SK-N-SH treated with all-trans-retinoic acid at 6 μM for 48 hours (cell line): ENCODE results near the gene TMEM223.

Experiments
- ATAC-seq: fragments of 200-7000 bp; cut with Tn5 transposase; 3 replicates; pipeline ENCODE4 v1.9.1; 2020; ENCODE audit warnings: mild to moderate bottlenecking, moderate library complexity
- BACH2 ChIP-seq: fragments of 250-450 bp; sonication (Bioruptor Pico); IDR thresholded peaks from 2 replicates; pipeline ENCODE4 v1.9.0; 2021; ENCODE audit warnings: mild to moderate bottlenecking, borderline replicate concordance
- CSDC2 ChIP-seq: fragments of 250-450 bp; sonication (Bioruptor Pico); IDR thresholded peaks from 2 replicates; pipeline ENCODE4 v1.5.0; 2020; ENCODE audit warnings: mild to moderate bottlenecking, moderate library complexity
- ESRRG ChIP-seq: fragments of 250-450 bp; sonication (Bioruptor Pico); IDR thresholded peaks from 2 replicates; pipeline ENCODE4 v1.6.1; 2021; ENCODE audit warnings: mild to moderate bottlenecking
- GLIS3 ChIP-seq: fragments of 250-450 bp; sonication (Bioruptor Pico); IDR thresholded peaks from 2 replicates; pipeline ENCODE4 v1.5.0; 2020; ENCODE audit warnings: mild to moderate bottlenecking, moderate library complexity
- ISL1 ChIP-seq: fragments of 250-450 bp; sonication (Bioruptor Pico); IDR thresholded peaks from 2 replicates; pipeline ENCODE4 v2.1.2; 2022; ENCODE audit warnings: mild to moderate bottlenecking, moderate library complexity
- OSR1 ChIP-seq: fragments of 250-450 bp; sonication (Bioruptor Pico); IDR thresholded peaks from 2 replicates; pipeline ENCODE4 v1.8.0; 2022; ENCODE audit warnings: moderate library complexity, mild to moderate bottlenecking, inconsistent platforms
- PATZ1 ChIP-seq: fragments of 250-450 bp; sonication (Bioruptor Pico); IDR thresholded peaks from 2 replicates; pipeline ENCODE4 v1.8.0; 2020; ENCODE audit warnings: mild to moderate bottlenecking, moderate library complexity, borderline replicate concordance
- TOX ChIP-seq: fragments of 250-450 bp; sonication (Bioruptor Pico); IDR thresholded peaks from 2 replicates; pipeline ENCODE4 v1.8.0; 2021; ENCODE audit warnings: mild to moderate bottlenecking, moderate library complexity, borderline replicate concordance
- TSHZ2 ChIP-seq: fragments of 250-450 bp; sonication (Bioruptor Pico); IDR thresholded peaks from 2 replicates; pipeline ENCODE4 v1.5.0; 2020; ENCODE audit warnings: mild to moderate bottlenecking, moderate library complexity
- ZC3H10 ChIP-seq: fragments of 250-450 bp; sonication (Bioruptor Pico); IDR thresholded peaks from 2 replicates; pipeline ENCODE4 v1.5.1; 2021; ENCODE audit warnings: mild to moderate bottlenecking, moderate library complexity
- ZFP3 ChIP-seq: fragments of 250-450 bp; sonication (Bioruptor Pico); IDR thresholded peaks from 2 replicates; pipeline ENCODE4 v1.5.0; 2020; ENCODE audit warnings: mild to moderate bottlenecking, moderate library complexity
- ZFP30 ChIP-seq: fragments of 450-650 bp; formaldehyde crosslinking; IDR thresholded peaks from 2 replicates; pipeline ENCODE4 v1.5.0; 2022; ENCODE audit warnings: mild to moderate bottlenecking, moderate library complexity
- ZNF70 ChIP-seq: fragments of 450-650 bp; formaldehyde crosslinking; IDR thresholded peaks from 2 replicates; pipeline ENCODE4 v1.5.0; 2020; ENCODE audit warnings: mild to moderate bottlenecking, moderate library complexity
- ZNF8 ChIP-seq: fragments of 450-650 bp; formaldehyde crosslinking; IDR thresholded peaks from 2 replicates; pipeline ENCODE4 v1.5.0; 2020; ENCODE audit warnings: mild to moderate bottlenecking, moderate library complexity
- TF ChIP-seq, protein P1 (sequence below): fragments of 250-450 bp; sonication (Bioruptor Pico); IDR thresholded peaks from 2 replicates; pipeline ENCODE4 v1.5.1; 2021; ENCODE audit warnings: mild to moderate bottlenecking, moderate library complexity

TMEM223 gene

DNA sequence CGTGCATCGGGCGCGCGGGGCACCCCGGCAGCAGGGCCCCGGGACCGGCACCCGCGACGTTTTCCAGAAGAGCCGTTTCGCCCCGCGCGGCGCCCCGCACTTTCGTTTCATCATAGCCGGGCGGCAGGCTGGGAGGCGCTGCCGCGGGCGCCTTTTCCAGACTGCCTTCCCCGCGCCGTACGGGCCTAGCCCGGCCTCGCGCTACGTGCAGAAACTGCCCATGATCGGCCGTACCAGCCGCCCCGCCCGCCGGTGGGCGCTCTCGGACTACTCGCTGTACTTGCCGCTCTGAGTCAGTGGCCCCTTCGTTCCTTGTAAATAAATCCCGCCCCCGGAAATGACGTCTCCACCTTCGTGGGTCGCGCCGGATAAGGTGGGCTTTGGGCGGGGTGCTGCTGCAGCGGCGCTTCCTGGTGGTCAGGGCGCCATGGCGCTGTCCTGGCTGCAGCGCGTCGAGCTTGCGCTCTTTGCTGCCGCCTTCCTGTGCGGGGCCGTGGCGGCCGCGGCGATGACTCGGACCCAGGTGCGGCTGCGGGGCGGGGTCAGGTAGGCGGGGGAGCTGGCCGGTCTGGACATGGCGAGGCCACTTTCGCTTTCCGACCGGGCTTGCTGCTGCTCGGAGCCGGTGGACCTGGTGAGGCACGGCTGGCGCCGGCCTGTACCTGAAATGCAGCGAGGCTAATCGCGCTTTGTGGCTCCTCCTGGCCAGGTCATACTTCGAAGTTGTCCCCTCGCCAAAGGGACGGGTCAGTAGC is 4.6 kb downstream of the TMEM223 start, which contains the start of gene TMEM179B:
Gene TMEM179B, plus strand, starts transcription at position 398 of the 755 bp plus-strand sequence. Its CDS starts 30 bp downstream, at position 428.
- TF ChIP-seq OSR1 (CRISPR knock-in tag) (no peak), ZFP30 (CRISPR knock-in tag) (no peak), ZFP3 (CRISPR knock-in tag) (peak; percentile 43; the same call in 1 of the 2 replicates), TOX (no peak), CSDC2 (CRISPR knock-in tag) (0 out of 2 replicates have a peak, but pooled peaks have one; percentile 41), ESRRG (CRISPR knock-in tag) (no peak)
- ATAC-seq: peak; percentile 73

DNA sequence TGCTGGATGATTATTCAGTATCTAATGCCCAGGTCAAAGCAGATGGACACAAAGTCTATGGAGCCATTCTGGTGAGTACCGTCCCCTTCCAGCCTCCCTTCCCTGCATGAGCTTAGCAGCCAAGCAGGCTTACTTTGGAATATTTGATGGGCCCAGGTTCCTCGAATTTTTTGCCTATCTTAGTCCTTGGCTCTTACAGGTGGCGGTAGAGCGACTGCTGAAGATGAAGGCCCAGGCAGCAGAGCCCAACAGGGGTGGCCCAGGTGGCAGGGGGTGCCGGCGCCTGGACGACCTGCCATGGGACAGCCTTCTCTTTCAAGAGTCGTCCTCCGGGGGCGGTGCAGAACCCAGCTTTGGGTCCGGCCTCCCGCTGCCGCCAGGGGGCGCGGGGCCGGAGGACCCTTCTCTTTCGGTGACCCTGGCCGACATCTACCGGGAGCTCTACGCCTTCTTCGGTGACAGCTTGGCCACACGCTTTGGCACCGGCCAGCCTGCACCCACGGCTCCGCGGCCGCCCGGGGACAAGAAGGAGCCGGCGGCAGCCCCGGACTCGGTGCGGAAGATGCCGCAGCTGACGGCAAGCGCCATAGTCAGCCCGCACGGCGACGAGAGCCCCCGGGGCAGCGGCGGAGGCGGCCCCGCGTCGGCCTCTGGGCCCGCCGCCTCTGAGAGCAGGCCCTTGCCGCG is 5.3 kb downstream of the TMEM223 start:
- peak; percentile 74 for ATAC-seq
- TF ChIP-seq GLIS3 (CRISPR knock-in tag) (0 out of 2 replicates have a peak, but pooled peaks have one; percentile 5), ZC3H10 (no peak)

DNA sequence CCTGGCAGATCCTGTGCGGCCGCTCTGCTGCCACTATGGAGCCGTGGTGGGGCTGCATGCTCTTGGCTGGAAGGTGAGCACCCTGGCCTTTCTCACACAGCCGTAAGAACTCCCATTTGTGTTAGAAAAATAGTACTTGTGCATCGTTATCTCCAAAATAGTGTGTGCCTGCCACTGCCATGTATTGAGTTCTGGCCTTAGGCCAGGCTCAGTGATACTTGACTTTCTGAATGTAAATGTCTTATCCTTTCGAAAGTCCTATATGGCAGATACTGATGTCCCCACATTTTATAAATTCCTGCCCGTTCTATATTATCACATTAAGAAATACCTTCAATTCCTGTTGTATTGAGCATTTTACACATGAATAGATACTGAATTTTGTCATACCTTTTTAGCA is 9.1 kb downstream of the TMEM223 start:
- TF ChIP-seq ZNF70 (CRISPR knock-in tag) (no peak), OSR1 (CRISPR knock-in tag) (no peak), ISL1 (no peak), ZNF8 (CRISPR knock-in tag) (no peak), ZFP3 (CRISPR knock-in tag) (no peak)
- TF ChIP-seq, all 23 proteins: peak for 0
- no peak for ATAC-seq

- no peak for TF ChIP-seq ZC3H10
- peak; percentile 20; the same call in 1 of the 3 replicates for ATAC-seq
Observed at GRCh38 chr11:62778441-62778840, 13.4 kb downstream of the TMEM223 start.

- TF ChIP-seq ZFP30 (CRISPR knock-in tag) (no peak), PATZ1 (no peak), TSHZ2 (CRISPR knock-in tag) (no peak)
- TF ChIP-seq, protein P1, sequence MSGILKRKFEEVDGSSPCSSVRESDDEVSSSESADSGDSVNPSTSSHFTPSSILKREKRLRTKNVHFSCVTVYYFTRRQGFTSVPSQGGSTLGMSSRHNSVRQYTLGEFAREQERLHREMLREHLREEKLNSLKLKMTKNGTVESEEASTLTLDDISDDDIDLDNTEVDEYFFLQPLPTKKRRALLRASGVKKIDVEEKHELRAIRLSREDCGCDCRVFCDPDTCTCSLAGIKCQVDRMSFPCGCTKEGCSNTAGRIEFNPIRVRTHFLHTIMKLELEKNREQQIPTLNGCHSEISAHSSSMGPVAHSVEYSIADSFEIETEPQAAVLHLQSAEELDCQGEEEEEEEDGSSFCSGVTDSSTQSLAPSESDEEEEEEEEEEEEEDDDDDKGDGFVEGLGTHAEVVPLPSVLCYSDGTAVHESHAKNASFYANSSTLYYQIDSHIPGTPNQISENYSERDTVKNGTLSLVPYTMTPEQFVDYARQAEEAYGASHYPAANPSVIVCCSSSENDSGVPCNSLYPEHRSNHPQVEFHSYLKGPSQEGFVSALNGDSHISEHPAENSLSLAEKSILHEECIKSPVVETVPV: no peak
Observed at GRCh38 chr11:62777389-62777788, 14.4 kb downstream of the TMEM223 start.

DNA sequence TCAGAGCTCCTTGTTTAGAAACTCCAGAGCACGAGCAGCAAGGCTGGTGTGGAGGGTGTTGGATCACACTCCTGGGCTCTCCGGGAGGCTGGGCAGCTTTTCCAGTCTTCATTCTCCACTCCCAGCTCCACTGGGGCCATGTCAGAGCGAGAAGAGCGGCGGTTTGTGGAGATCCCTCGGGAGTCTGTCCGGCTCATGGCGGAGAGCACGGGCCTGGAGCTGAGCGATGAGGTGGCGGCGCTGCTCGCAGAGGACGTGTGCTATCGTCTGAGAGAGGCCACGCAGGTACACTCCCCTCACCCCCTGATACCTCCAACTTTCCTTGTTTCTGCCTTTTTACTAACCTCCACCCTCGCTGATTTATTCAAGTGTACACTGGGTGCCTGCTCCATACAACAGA is 16.2 kb downstream of the TMEM223 start:
- no peak for TF ChIP-seq ZFP30 (CRISPR knock-in tag)
- no peak for ATAC-seq

More at GRCh38 chr11:62777389-62777788, 14.4 kb downstream of the TMEM223 start:
- ATAC-seq: no peak

- TF ChIP-seq ZNF70 (CRISPR knock-in tag): no peak
- TF ChIP-seq BACH2: no peak
- ATAC-seq: no peak
Observed at GRCh38 chr11:62774407-62774806, 17.4 kb downstream of the TMEM223 start.
